Omental fat pad (tissue), 4 donors: ENCODE results near the gene ATP9B. TPM values are rescaled to one million over a fixed set of nuclear protein-coding genes. Genes with fewer than 3 reads are reported as not detected.
"Not testable (repeated sequence)": the region's sequence is repeated elsewhere in the genome, so short reads cannot be mapped to it uniquely, and the experiment has no call there.

ENCODE experiments used
- ATAC-seq: fragments of 150-250 bp; one replicate; pipeline ENCODE4 v1.9.1; 2016; ENCODE audit warnings: mild to moderate bottlenecking, moderate library complexity; ENCODE audit not compliant: low FRiP score
- DNase-seq: peaks from one replicate; pipeline ENCODE4 v3.0.0-alpha.2; 2019; ENCODE audit warnings: low spot score
- total RNA-seq, 4 donors: library from RNA; depleted of rRNA; stranded (reverse); fragments of >200 nt; gene quantifications; one replicate each; pipeline ENCODE4 v1.1.0, GENCODE V29; 2016
- TF ChIP-seq, protein P1 (sequence below), 3 donors: fragments of 450-650 bp; IDR thresholded peaks; one replicate each; pipeline ENCODE4 v1.5.1; 2016 to 2017; ENCODE audit warnings: antibody characterized with exemption in 3 of 3, mild to moderate bottlenecking in 3 of 3, moderate library complexity in 2 of 3

ATP9B gene
- total RNA-seq, 4 donors from 2014 or later: 28.8 to 47.3 (median 39.8) TPM

DNA sequence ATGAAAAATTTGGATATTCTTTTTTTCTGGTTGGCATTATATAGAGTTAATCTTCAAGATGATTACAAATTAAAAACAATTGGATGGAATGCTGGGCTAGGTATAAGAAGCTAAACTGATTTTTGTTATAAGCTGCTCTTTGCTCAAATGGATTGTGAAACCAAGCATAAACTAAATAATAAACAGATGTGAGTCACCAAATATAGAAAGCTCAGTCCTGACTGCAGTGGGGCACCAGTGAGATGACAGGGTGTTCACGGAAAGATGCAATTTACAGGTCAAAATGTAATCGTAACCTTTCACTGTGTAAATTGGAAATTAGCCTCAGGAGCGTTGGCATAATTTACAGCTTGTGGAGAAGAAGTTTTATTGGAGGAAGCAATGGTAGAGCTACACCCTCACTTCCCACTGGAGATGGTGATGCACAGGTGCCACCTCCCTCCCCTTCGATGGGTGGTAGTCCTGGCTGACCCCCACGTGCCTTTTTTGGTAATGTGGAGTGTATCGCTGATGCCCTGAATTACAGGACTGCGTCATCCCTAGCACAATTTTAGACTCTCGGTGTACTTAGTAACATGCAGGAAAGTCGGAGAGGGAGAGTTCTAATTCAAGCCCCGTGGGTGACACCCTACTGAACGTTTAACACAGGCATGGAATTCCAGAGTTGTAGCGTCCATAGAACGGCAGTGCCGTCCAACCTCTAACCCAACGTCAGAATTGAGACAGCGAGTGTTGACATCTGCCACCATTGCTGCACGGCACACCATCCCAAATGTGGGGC lies 252.6 kb downstream of the ATP9B start:
- no peak for DNase-seq
- ATAC-seq: no peak
- TF ChIP-seq, protein P1, sequence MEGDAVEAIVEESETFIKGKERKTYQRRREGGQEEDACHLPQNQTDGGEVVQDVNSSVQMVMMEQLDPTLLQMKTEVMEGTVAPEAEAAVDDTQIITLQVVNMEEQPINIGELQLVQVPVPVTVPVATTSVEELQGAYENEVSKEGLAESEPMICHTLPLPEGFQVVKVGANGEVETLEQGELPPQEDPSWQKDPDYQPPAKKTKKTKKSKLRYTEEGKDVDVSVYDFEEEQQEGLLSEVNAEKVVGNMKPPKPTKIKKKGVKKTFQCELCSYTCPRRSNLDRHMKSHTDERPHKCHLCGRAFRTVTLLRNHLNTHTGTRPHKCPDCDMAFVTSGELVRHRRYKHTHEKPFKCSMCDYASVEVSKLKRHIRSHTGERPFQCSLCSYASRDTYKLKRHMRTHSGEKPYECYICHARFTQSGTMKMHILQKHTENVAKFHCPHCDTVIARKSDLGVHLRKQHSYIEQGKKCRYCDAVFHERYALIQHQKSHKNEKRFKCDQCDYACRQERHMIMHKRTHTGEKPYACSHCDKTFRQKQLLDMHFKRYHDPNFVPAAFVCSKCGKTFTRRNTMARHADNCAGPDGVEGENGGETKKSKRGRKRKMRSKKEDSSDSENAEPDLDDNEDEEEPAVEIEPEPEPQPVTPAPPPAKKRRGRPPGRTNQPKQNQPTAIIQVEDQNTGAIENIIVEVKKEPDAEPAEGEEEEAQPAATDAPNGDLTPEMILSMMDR (IDR thresholded peaks at IDR 0.05): no peak

DNA sequence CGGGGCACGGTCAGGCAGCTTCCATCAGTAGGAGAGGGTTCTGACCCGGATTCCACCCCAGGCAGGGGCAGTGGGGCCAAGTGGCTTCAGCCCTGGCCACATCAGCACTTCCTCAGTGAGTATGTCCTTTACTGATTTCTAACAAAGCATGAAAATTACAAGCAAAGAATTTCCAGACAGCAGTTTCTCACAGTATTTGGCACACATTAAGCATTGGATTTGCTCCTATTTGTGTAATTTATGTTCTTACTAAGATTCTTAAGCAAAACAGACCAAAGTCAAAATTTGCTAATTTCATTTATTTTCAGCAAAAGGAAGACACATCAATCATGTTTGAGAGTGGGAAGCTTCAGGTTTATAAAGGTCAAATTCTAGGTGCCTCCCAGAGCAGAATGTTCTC lies 253.2 kb downstream of the ATP9B start:
- DNase-seq (no peak), ATAC-seq (no peak)
- TF ChIP-seq, protein P1 (IDR thresholded peaks at IDR 0.05): no peak

DNA sequence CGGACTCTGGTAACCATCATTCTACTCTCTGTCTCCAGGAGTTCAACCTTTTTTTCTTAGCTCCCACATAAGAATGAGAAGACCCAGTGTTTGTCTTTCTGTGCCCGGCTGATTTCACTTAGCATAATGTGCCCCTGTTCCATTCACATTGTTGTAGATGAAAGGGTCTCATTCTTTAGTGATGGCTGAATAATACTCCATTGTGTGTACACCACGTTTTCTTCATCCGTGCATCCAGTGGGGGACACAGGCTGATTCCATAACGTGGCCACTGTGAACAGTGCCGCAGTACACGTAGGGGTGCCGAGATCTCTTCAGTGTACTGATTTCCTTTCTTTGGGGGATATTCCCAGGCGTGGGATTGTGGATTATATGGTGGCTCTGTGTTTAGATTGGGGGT lies 254.3 kb downstream of the ATP9B start:
- DNase-seq: no peak
- TF ChIP-seq, protein P1 (IDR thresholded peaks at IDR 0.05): no peak
- no peak for ATAC-seq

DNA sequence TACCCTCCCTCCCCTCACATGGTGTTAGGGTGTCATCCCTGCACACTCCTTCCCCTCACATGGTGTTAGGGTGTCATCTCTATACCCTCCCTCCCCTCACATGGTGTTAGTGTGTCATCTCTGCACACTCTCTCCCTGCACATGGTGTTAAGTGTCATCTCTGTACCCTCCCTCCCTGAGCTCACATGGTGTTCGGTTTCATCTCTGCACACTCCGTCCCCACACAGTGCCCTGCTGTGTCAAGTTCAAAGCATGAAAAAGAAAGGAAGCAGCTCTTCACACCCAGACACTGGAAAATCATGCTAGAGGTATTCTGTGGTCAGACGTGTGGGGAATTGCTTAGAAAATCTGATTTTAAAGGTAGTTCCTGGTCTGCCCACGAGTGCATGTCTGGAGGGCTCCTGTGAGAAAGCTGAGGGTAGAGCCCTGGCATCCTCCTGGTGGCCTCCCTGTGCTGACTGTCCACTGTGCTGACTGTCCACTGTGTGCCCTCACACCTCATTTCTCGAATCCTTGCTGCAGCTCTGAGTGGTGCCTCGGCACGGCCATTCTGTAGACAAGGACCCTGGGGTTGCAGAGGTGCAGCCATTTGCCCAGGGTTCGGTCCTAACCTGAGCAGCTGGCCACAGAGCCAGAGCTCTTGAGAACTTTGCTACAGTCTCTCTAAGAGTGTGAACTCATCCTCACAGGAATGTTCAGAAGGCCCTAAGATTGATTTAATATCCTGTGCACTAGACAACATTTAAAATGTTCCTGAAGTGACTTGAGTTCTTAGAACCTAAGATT lies 257.4 kb downstream of the ATP9B start:
- DNase-seq (no peak), ATAC-seq (no peak)
- TF ChIP-seq, protein P1 (IDR thresholded peaks at IDR 0.05): no peak

DNA sequence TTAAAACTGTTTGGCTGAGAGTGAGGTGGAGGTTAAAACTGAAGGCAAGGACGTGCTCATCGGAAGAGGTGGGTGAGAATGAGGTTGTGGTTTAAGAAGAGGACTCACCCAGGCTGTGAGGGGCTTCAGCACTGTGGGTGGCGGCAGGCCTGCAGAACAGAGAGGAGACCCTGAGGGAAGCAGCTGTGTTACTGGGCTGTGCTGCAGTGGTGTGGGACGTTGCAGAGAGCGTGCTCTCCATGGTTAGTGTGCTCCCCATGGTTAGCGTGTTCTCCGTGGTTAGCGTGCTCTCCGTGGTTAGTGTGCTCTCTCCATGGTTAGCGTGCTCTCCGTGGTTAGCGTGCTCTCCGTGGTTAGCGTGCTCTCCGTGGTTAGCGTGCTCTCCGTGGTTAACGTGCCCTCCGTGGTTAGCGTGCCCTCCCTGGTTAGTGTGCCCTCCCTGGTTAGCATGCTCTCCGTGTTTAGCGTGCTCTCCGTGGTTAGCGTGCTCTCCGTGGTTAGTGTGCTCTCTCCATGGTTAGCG lies 258.1 kb downstream of the ATP9B start:
- ATAC-seq (no peak), DNase-seq (no peak)
- TF ChIP-seq, protein P1 (IDR thresholded peaks at IDR 0.05): no peak

DNA sequence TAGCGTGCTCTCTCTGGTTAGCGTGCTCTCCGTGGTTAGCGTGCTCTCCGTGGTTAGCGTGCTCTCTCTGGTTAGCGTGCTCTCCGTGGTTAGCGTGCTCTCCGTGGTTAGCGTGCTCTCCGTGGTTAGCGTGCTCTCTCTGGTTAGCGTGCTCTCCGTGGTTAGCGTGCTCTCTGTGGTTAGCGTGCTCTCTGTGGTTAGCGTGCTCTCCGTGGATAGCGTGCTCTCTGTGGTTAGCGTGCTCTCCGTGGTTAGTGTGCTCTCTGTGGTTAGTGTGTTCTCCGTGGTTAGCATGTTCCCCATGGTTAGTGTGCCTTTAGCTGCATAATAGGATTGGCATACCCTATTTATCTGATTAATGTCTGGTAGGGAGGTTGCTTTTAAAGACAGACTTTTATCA lies 258.7 kb downstream of the ATP9B start:
- not testable (repeated sequence) for DNase-seq, ATAC-seq

DNA sequence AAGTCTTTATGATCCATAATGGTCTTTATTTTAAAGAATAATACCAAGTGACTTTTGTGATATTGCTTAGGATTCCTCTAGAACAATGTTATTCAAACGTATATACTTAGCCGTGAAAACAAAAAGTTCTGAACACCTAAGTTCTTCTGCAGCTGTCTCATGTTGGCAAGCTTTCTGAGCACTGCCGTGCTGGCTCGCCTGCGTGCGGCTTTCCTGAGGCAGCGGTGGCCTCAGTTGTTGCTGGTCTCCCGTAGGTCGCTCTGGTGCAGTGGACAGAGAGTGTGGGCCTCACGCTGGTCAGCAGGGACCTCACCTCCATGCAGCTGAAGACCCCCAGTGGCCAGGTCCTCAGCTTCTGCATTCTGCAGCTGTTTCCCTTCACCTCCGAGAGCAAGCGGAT lies 259.7 kb downstream of the ATP9B start:
- TF ChIP-seq, protein P1 (IDR thresholded peaks at IDR 0.05): no peak
- ATAC-seq: no peak

More for the DNA sequence above, 259.7 kb downstream of the ATP9B start:
- DNase-seq: no peak
